ENCODE measurements around the gene TBCC.

DNA sequence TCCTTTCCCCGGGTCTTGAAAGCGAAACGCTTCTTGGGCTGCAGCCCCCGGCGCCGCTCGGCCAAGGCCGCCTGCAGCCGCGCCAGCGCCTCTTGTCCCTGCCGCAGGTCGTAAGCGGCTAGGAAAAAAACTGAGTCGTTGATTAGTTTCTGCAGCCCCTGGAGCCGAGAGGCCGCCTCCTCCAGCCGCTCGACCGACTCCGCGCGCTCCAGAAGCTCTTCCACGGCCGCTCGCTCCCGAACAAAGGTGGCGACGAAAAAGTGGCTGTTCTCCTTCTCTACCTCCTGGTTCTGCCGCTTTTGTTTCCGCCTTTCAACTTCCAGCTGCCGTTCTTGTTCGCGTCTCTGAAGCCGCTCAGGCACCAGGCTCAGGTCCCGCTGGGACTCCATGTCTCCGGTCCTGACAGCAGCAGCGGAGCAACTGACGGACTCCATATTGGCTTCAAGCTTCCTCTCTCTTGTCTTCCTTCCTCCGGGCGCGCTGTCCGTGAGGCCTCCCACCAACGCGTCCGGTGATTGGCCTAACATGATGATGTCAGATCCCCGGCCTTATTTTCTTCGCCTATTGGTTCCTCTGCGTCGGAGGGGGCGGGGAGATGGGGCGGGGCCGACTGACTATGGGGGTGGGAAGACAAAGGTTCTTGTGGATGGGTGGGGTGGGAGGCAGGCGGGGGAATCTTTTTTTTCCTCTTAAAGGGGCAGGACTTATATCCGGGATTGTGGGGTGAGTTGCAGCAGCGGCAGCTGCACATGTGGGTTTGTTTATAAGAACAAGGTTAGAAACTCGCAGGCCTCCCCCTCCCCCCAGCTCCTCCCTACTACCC is at the start of gene TBCC:
- TF ChIP-seq, protein P1, sequence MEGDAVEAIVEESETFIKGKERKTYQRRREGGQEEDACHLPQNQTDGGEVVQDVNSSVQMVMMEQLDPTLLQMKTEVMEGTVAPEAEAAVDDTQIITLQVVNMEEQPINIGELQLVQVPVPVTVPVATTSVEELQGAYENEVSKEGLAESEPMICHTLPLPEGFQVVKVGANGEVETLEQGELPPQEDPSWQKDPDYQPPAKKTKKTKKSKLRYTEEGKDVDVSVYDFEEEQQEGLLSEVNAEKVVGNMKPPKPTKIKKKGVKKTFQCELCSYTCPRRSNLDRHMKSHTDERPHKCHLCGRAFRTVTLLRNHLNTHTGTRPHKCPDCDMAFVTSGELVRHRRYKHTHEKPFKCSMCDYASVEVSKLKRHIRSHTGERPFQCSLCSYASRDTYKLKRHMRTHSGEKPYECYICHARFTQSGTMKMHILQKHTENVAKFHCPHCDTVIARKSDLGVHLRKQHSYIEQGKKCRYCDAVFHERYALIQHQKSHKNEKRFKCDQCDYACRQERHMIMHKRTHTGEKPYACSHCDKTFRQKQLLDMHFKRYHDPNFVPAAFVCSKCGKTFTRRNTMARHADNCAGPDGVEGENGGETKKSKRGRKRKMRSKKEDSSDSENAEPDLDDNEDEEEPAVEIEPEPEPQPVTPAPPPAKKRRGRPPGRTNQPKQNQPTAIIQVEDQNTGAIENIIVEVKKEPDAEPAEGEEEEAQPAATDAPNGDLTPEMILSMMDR (IDR thresholded peaks at IDR 0.05 in 4 of 5, conservative IDR thresholded peaks at IDR 0.05 in 1 of 5) = no peak
- peak; percentile 91 to 97 for TF ChIP-seq POLR2A (IDR thresholded peaks at IDR 0.05)
